ENCODE results near the gene CCSER1.
"Not testable (repeated sequence)": the region's sequence is repeated elsewhere in the genome, so short reads cannot be mapped to it uniquely, and the experiment has no call there.

Gene CCSER1

GRCh38 chr4:91373546-91373945 is 1246.4 kb downstream of the CCSER1 start:
- DNase-seq (ENCODE audit: low read depth), result no peak

GRCh38 chr4:91405431-91405830 is 1278.2 kb downstream of the CCSER1 start:
- DNase-seq (ENCODE audit: low read depth), result not testable (repeated sequence)

- DNase-seq (ENCODE audit: low read depth), result no peak
Observed at GRCh38 chr4:91422011-91422410, 1294.8 kb downstream of the CCSER1 start.

GRCh38 chr4:91426725-91427124 is 1299.5 kb downstream of the CCSER1 start:
- DNase-seq (ENCODE audit: low read depth), result no peak

GRCh38 chr4:91427171-91427570 is 1300.0 kb downstream of the CCSER1 start:
- no peak for DNase-seq (ENCODE audit: low read depth)

GRCh38 chr4:91434631-91435030 is 1307.4 kb downstream of the CCSER1 start:
- DNase-seq (ENCODE audit: low read depth), result no peak

GRCh38 chr4:91436556-91436955 is 1309.4 kb downstream of the CCSER1 start:
- no peak for DNase-seq (ENCODE audit: low read depth)

- no peak for DNase-seq (ENCODE audit: low read depth)
Observed at GRCh38 chr4:91447168-91447567, 1320.0 kb downstream of the CCSER1 start.

GRCh38 chr4:91448668-91449330 is 1321.6 kb downstream of the CCSER1 start:
- DNase-seq (ENCODE audit: low read depth), result peak; percentile 60

GRCh38 chr4:91454111-91454510 is 1326.9 kb downstream of the CCSER1 start:
- no peak for DNase-seq (ENCODE audit: low read depth)

GRCh38 chr4:91462566-91462965 is 1335.4 kb downstream of the CCSER1 start:
- DNase-seq (ENCODE audit: low read depth), result not testable (repeated sequence)

- no peak for DNase-seq (ENCODE audit: low read depth)
Observed at GRCh38 chr4:91470671-91471070, 1343.5 kb downstream of the CCSER1 start.

- no peak for DNase-seq (ENCODE audit: low read depth)
Observed at GRCh38 chr4:91471280-91471679, 1344.1 kb downstream of the CCSER1 start.

- no peak for DNase-seq (ENCODE audit: low read depth)
Observed at GRCh38 chr4:91472046-91472445, 1344.9 kb downstream of the CCSER1 start.

- DNase-seq (ENCODE audit: low read depth), result no peak
Observed at GRCh38 chr4:91485415-91485814, 1358.2 kb downstream of the CCSER1 start.

GRCh38 chr4:91488946-91489345 is 1361.8 kb downstream of the CCSER1 start:
- DNase-seq (ENCODE audit: low read depth), result peak; percentile 15

- DNase-seq (ENCODE audit: low read depth), result no peak
Observed at GRCh38 chr4:91497892-91498291, 1370.7 kb downstream of the CCSER1 start.

GRCh38 chr4:91502365-91502764 is 1375.2 kb downstream of the CCSER1 start:
- peak; percentile 4 for DNase-seq (ENCODE audit: low read depth)

- DNase-seq (ENCODE audit: low read depth), result no peak
Observed at GRCh38 chr4:91513326-91513725, 1386.1 kb downstream of the CCSER1 start.

GRCh38 chr4:91519155-91519554 is 1392.0 kb downstream of the CCSER1 start:
- DNase-seq (ENCODE audit: low read depth), result no peak

- no peak for DNase-seq (ENCODE audit: low read depth)
Observed at GRCh38 chr4:91525621-91526020, 1398.4 kb downstream of the CCSER1 start.

- DNase-seq (ENCODE audit: low read depth), result peak; percentile 2
Observed at GRCh38 chr4:91527056-91527455, 1399.9 kb downstream of the CCSER1 start.

- DNase-seq (ENCODE audit: low read depth), result no peak
Observed at GRCh38 chr4:91567594-91567993, 1440.4 kb downstream of the CCSER1 start.

GRCh38 chr4:91577864-91578263 is 1450.7 kb downstream of the CCSER1 start:
- no peak for DNase-seq (ENCODE audit: low read depth)
